BJ (cell line): ENCODE results near the gene CD19. TPM values are rescaled to one million over a fixed set of nuclear protein-coding genes. Genes with fewer than 3 reads are reported as not detected.
A peak's percentile ranks its signal among the peaks of the same experiment; 100 is the strongest.
"Not testable (repeated sequence)": the region's sequence is repeated elsewhere in the genome, so short reads cannot be mapped to it uniquely, and the experiment has no call there.

Source experiments
- CTCF ChIA-PET: fragments of 350-600 bp; formaldehyde crosslinking; extraction: SDS; loops from one replicate; lab custom pipeline; 2021; ENCODE audit warnings: antibody characterized with exemption, inconsistent platforms; lab: Yijun Ruan, JAX
- POLR2A ChIA-PET: fragments of 300-600 bp; sonication (Branson Sonifier 250); formaldehyde crosslinking; extraction: SDS; loops from one replicate; lab custom pipeline; 2021; ENCODE audit warnings: antibody characterized with exemption; lab: Charles Lee
- DNase-seq: peaks from one replicate; pipeline ENCODE4 v3.0.0-alpha.2; 2011; ENCODE audit warnings: low read depth
- H3K27me3 ChIP-seq: 2 replicates; pipeline ENCODE4 v1.6.0; 2011; ENCODE audit warnings: low read length; ENCODE audit not compliant: control insufficient read depth, insufficient read depth
- H3K36me3 ChIP-seq: 2 replicates; pipeline ENCODE4 v1.5.1; 2011; ENCODE audit warnings: low read length; ENCODE audit not compliant: control insufficient read depth, insufficient read depth
- H3K4me3 ChIP-seq: 2 replicates; pipeline ENCODE4 v1.5.1; 2011; ENCODE audit warnings: low read depth, mild to moderate bottlenecking, control low read depth, low read length
- polyA plus RNA-seq: library from polyadenylated mRNA; depleted of rRNA; stranded (reverse); fragments of >200 nt; gene quantifications from 2 replicates; pipeline ENCODE4 v1.2.3, GENCODE V29; 2011
- TF ChIP-seq, protein P1 (sequence below): IDR thresholded peaks from 2 replicates; pipeline ENCODE4 v1.5.1; 2011; ENCODE audit warnings: low read depth, mild to moderate bottlenecking, control low read depth, inconsistent platforms, low read length, moderate library complexity; ENCODE audit not compliant: insufficient read depth

Gene CD19
- polyA plus RNA-seq, 1 experiment, result not detected

DNA sequence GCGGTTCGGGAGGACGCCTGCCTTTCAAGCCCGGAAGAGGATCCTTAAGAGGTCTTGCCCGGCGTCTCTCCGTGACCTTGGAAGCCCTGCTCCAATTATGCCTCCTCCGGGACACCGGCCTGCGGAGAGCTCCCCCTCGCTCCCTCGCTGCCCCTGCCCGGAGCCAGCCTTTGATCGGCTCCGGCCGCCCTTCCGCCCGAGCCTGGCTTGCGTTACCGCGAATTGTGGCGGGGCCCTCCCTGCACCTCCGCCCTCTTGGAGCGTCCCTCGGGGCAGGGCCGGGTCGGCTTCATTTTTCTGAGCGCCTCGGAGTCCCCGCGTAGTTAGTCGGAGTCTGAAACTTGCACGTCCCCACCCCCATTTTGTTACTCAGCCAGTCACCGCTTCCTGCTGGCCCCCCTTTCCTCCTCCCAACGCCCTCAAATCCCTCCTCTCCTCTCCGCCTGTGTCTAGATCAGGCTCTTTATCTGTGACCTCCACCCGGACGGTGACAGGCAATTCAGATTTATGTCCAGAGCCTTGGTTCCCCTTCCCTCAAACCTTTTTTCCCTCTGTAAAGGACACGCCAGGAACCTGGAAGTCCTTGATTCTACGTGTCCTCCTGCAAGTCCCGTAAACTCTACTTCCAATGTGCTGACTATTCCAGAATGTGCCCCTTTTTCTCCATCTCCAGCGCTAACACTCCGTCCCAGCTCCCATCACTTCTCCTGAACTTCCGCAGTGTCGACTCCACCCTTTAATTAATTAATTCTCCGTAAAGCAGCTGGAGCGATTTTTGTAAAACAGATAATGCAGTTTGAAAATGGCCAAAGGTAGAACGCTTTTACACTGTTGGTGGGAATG is 6.2 kb upstream of the CD19 start:
- H3K27me3 ChIP-seq, result no peaks in the 10 kb centered on the region
- peaks cover 1% of the 10 kb centered on the region; the same call in 1 of the 2 replicates for H3K36me3 ChIP-seq
- TF ChIP-seq, protein P1, sequence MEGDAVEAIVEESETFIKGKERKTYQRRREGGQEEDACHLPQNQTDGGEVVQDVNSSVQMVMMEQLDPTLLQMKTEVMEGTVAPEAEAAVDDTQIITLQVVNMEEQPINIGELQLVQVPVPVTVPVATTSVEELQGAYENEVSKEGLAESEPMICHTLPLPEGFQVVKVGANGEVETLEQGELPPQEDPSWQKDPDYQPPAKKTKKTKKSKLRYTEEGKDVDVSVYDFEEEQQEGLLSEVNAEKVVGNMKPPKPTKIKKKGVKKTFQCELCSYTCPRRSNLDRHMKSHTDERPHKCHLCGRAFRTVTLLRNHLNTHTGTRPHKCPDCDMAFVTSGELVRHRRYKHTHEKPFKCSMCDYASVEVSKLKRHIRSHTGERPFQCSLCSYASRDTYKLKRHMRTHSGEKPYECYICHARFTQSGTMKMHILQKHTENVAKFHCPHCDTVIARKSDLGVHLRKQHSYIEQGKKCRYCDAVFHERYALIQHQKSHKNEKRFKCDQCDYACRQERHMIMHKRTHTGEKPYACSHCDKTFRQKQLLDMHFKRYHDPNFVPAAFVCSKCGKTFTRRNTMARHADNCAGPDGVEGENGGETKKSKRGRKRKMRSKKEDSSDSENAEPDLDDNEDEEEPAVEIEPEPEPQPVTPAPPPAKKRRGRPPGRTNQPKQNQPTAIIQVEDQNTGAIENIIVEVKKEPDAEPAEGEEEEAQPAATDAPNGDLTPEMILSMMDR, result no peak
- POLR2A ChIA-PET, result no interaction called here
- peak overlapping the region; percentile 92 for H3K4me3 ChIP-seq
- CTCF ChIA-PET, result interaction anchor here (2.9 kb wide), 1 partner anchor 19 kb away, joined by 17 read pairs; no protein-coding TSS in a partner anchor
- peak; percentile 31 for DNase-seq

DNA sequence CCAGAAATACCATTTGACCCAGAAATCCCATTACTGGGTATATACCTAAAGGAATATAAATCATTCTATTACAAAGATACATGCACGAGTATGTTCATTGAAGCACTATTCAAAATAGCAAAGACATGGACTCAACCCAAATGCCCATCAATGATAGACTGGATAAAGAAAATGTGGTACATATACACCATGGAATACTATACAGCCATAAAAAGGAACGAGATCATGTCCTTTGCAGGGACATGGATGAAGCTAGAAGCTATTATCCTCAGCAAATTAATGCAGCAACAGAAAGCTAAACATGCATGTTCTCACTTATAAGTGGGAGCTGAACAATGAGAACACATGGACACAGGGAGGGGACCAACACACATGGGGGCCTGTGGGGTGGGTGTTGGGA is 5.5 kb upstream of the CD19 start:
- H3K27me3 ChIP-seq, DNase-seq, H3K4me3 ChIP-seq, H3K36me3 ChIP-seq, POLR2A ChIA-PET: not testable (repeated sequence)
- CTCF ChIA-PET, result interaction anchor here (2.9 kb wide), 1 partner anchor 18 kb away, joined by 17 read pairs; no protein-coding TSS in a partner anchor

DNA sequence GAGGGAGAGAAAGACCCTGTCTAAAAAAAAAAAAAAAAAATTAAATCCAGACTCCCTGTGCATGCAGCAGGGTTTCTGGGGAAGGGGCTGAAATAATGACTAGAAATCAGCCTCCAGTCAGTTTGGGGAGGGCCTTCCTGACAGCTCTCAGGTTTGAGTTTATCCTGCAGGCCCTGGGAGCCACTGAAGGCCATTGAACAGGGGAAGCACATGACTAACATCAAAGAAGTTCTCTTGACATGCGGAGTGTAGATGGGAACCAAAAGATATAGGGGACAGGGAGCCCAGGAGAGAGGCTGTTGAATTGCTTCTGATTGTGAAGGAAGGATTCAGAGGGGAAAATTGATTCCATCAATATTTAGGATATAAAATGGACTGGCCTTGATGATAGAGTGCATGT is 4.0 kb upstream of the CD19 start:
- ChIA-PET POLR2A (no interaction called here), CTCF (interaction anchor here (2.9 kb wide), 1 partner anchor 17 kb away, joined by 17 read pairs; no protein-coding TSS in a partner anchor)
- TF ChIP-seq, protein P1, result no peak
- DNase-seq, result no peak
- Histone ChIP-seq H3K36me3 (no peaks in the 10 kb centered on the region; the same call in 1 of the 2 replicates), H3K4me3 (no peak overlapping the region), H3K27me3 (no peaks in the 10 kb centered on the region)

DNA sequence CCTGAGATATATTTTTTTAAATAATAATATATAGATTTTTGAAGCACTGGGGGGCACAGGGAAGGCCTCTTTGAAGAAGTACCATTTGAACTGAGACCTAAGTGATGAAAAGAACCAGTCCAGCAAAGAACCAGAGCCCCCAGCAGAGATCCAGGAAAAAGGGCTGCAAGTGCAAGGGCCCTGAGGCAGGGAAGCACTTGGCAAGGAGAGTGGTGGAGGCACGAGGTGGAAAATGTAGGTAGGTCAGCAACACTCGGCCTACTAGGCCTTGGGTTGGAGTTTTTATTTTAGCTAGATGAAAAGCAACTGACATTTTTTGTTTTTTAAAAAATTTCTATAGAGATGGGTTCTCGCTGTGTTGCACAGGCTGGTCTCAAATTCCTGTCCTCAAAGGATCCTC is 1.6 kb upstream of the CD19 start:
- H3K27me3 ChIP-seq, result no peaks in the 10 kb centered on the region
- CTCF ChIA-PET, result interaction anchor here (0.7 to 1.0 kb wide), 2 partner anchors 8 to 14 kb away, joined by 3 read pairs; no protein-coding TSS in a partner anchor
- TF ChIP-seq, protein P1, result no peak
- H3K36me3 ChIP-seq, result no peaks in the 10 kb centered on the region
- no peak overlapping the region for H3K4me3 ChIP-seq
- POLR2A ChIA-PET, result no interaction called here
- no peak for DNase-seq

DNA sequence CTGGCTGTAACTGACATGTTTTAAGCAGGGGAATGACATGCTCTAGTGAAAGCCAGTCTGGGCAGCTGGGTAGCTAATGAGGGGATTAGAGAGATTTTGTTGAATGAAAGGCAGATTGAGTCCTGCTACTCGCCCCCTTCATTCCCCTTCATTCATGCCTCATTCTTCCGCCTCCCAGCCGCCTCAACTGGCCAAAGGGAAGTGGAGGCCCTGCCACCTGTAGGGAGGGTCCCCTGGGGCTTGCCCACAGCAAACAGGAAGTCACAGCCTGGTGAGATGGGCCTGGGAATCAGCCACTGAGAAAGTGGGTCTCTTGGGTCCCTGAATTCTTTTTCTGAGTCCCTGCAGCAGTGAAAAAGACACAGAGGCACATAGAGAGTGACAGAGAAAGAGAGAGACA is 1.1 kb upstream of the CD19 start:
- POLR2A ChIA-PET, result no interaction called here

More for the DNA sequence above, 1.1 kb upstream of the CD19 start:
- DNase-seq, result no peak
- CTCF ChIA-PET, result interaction anchor here (1.0 kb wide), 1 partner anchor 13 kb away, joined by 3 read pairs; no protein-coding TSS in a partner anchor
- no peak overlapping the region for H3K4me3 ChIP-seq
- H3K36me3 ChIP-seq, result no peaks in the 10 kb centered on the region
- TF ChIP-seq, protein P1, result no peak
- H3K27me3 ChIP-seq, result no peaks in the 10 kb centered on the region
